ENCODE data around the gene ERC2. TPM values are rescaled to one million over a fixed set of nuclear protein-coding genes. Genes with fewer than 3 reads are reported as not detected.

ERC2 gene
- total and polyA plus RNA-seq, 2 of the 13 experiments (the other 11 are each of a cell fraction or from before 2014, with no cell fraction given) = 0.16 to 0.22 TPM

DNA sequence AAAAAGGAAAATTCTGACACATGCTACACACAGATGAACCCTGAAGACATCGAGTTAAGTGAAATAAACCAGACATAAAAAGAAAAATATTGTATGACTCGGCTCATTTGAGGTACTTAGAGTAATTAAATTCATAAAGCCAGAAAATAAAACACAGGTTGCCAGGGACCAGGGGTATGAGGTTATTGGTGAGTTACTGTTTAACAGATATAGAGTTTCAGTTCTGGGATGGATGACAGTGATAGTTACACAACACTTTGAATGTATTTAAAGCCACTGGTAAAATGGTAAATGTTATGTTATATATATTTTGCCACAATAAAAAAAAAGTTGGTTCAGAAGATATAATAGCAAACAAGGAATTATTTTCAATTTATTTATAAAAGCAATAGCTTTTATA is 545.1 kb downstream of the ERC2 start (continued):
- TF ChIP-seq, protein P1, sequence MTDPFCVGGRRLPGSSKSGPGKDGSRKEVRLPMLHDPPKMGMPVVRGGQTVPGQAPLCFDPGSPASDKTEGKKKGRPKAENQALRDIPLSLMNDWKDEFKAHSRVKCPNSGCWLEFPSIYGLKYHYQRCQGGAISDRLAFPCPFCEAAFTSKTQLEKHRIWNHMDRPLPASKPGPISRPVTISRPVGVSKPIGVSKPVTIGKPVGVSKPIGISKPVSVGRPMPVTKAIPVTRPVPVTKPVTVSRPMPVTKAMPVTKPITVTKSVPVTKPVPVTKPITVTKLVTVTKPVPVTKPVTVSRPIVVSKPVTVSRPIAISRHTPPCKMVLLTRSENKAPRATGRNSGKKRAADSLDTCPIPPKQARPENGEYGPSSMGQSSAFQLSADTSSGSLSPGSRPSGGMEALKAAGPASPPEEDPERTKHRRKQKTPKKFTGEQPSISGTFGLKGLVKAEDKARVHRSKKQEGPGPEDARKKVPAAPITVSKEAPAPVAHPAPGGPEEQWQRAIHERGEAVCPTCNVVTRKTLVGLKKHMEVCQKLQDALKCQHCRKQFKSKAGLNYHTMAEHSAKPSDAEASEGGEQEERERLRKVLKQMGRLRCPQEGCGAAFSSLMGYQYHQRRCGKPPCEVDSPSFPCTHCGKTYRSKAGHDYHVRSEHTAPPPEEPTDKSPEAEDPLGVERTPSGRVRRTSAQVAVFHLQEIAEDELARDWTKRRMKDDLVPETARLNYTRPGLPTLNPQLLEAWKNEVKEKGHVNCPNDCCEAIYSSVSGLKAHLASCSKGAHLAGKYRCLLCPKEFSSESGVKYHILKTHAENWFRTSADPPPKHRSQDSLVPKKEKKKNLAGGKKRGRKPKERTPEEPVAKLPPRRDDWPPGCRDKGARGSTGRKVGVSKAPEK (CRISPR knock-in tag; IDR thresholded peaks at IDR 0.05; ENCODE audit: borderline replicate concordance) = no peak
- TF ChIP-seq NCOR1 (IDR thresholded peaks at IDR 0.05; ENCODE audit: borderline replicate concordance, low read length) (no peak), ZNF484 (CRISPR knock-in tag; IDR thresholded peaks at IDR 0.05; ENCODE audit: borderline replicate concordance, low read depth) (no peak)

DNA sequence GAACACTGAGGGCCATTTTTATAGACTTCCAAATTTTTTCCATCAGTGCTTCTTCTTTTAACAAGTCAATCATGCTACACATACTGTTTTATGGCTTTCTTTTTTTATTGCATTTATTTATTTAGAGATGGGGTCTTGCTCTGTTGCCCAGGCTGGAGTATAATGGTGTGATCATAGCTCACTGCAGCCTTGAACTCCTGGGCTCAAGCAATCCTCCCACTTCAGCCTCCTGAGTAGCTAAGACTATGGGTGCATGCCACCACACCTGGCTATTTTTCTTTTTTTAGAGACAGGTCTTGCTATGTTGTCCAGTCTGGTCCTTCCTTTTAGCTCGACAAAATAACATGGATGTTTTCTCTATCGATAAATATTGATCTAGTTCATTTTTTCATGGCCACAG is 555.4 kb downstream of the ERC2 start:
- FAIRE-seq = no peak
- Histone ChIP-seq H3K27me3 (ENCODE audit: control insufficient read depth in 1 of 2, insufficient read depth in 2 of 2, low read length in 2 of 2) (no peaks in the 10 kb centered on the region), H3K4me1 (ENCODE audit: insufficient read depth, low read length) (no peaks in the 10 kb centered on the region), H3K4me3 (replicated peaks in 1 of 3; ENCODE audit: insufficient read depth in 1 of 3, low read depth in 2 of 3, low read length in 3 of 3) (no peak overlapping the region), H2AFZ (ENCODE audit: low read length) (no peak overlapping the region), H4K20me1 (ENCODE audit: insufficient read depth, low read length) (no peaks in the 10 kb centered on the region), H3K4me2 (ENCODE audit: low read depth, low read length) (no peak overlapping the region), H3K79me2 (ENCODE audit: insufficient read depth, low read length) (no peaks in the 10 kb centered on the region), H3K9me3 (ENCODE audit: low read length) (no peaks in the 10 kb centered on the region), H3K36me3 (replicated peaks in 1 of 2; ENCODE audit: control insufficient read depth in 1 of 2, insufficient read depth in 2 of 2, low read length in 2 of 2) (no peaks in the 10 kb centered on the region), H3K9ac (ENCODE audit: insufficient read depth, low read depth, low read length) (no peak overlapping the region), H3K27ac (ENCODE audit: extremely low read length, insufficient read depth, low read length) (no peak overlapping the region)
- in situ Hi-C loops (cut with HindIII; ENCODE audit: extremely low pct_ligation_motif_present, low pct_unique_long_range_greater_than_20kb) (loop anchor here (25.0 kb wide), 1 partner anchor 1051 kb away; no protein-coding TSS in a partner anchor), intact Hi-C loops (cut with micrococcal nuclease; ENCODE audit: unreplicated experiment) (no loop called here)
- ChIA-PET CTCF (ENCODE audit: low intra/inter-chr PET ratio, low total read pairs) (no interaction called here), POLR2A (no interaction called here)
- 1% methylated on average over 2 of the region's 2 CpGs for WGBS (ENCODE audit: low lambda C conversion rate)
- BruUV-seq (replicated peaks) = no TSS peak
- ATAC-seq = no peak
- no peak for TF ChIP-seq GATAD1 (CRISPR knock-in tag; IDR thresholded peaks at IDR 0.05)
- TF ChIP-seq ZNF234 (CRISPR knock-in tag; conservative IDR thresholded peaks at IDR 0.05) = no peak
- TF ChIP-seq, protein P2, sequence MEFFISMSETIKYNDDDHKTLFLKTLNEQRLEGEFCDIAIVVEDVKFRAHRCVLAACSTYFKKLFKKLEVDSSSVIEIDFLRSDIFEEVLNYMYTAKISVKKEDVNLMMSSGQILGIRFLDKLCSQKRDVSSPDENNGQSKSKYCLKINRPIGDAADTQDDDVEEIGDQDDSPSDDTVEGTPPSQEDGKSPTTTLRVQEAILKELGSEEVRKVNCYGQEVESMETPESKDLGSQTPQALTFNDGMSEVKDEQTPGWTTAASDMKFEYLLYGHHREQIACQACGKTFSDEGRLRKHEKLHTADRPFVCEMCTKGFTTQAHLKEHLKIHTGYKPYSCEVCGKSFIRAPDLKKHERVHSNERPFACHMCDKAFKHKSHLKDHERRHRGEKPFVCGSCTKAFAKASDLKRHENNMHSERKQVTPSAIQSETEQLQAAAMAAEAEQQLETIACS (CRISPR knock-in tag; IDR thresholded peaks at IDR 0.05) = no peak
- TF ChIP-seq MXI1 (IDR thresholded peaks at IDR 0.05; ENCODE audit: borderline replicate concordance, low read depth, low read length) = no peak
- DNase-seq (ENCODE audit: low spot score) = no peak
